Activated naive CD4-positive, alpha-beta T cell treated with anti-CD3 and anti-CD28 coated beads, Interleukin-2, amount 50 U/mL, for 16 hours (primary cell): ENCODE measurements around the gene GRIP2.

Experiments used
- DNase-seq: peaks from one replicate; pipeline ENCODE4 v3.0.0-alpha.2; 2020

The GRIP2 gene

DNA sequence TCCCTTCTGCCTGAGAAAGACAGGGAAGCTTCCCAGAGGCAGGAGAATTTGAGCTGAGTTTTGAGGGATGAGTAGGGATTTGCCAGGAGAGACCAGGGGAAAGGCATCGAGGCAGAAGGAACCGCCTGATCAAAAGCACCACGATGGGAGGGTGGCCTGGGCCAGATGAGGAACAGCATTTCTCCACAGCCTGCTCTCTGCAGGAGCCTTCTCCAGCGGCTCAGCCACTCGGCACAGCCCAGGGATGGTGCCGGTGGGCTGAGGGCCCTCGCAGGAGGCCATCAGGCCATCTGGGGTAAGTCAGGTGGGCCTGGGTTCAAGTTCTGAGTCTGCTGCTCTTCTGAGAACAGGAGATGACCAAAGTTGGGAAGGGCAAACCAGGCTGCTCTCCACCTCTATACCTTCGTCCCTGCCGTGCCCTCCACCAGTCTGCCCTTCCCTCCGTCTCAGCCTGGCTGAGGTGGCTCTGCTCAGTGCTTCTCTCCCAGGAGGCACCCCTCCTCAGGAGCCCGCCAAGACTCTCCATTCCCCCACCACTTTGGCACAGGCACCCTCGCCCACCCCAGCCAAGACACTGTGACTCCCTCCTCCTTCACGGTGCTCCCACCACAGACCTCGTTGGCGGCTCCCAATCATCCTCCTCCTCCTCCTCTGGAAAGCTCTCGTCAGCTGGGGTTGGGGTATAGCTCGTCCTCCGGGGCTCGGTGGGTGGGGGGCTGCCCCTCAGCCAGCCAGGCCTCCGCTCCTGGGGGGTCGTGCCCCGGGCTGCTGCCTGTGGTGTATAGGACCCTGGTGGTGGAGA is 34.9 kb downstream of the GRIP2 start:
- DNase-seq, result no peak

DNA sequence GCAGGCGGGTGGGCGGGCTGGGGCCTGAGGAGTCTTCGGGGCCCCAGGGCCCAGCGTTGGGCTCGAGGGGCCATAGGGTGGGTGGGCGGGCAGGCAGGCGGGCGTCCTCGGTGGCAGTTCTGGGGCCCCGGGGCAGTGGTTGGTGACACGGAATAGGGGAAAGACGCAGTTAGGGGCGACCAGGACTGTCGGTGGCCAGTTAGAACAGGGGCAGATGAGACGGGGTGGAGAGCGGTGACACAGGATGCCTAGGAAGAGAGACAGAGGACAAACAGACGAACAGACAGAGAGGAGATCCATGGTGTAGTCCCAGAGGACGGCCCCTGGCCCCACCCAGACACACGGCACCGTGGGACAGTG is 36.5 kb downstream of the GRIP2 start:
- no peak for DNase-seq

DNA sequence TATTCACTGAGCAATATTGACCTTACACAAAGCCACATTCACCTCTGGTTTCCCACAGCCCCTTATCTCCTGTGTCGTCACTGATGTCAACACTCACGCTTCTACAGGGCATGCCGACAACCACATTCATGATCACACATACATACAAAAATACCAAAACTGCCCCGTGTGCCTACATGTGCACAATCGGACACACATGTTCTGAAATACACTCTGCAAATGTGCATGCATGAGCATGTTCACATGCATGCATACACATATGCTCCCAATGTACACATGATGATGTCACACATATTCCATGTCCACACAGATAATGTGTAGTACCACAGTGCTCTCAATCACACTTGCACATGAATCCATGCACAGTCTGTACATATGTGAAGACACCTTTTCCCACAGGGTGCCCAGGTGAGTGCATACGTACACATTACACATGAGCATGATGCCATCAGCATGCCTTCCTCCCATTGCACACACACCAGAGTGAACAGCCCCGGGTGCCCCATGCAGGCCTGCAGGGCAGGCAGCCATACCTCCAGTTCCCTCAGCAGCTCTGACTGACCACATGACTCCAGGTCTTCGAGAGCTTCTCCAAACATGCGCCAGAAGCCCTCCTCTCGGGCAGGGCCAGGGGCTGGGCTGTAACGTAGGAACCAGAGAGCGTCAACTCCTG is 37.0 kb downstream of the GRIP2 start:
- no peak for DNase-seq

DNA sequence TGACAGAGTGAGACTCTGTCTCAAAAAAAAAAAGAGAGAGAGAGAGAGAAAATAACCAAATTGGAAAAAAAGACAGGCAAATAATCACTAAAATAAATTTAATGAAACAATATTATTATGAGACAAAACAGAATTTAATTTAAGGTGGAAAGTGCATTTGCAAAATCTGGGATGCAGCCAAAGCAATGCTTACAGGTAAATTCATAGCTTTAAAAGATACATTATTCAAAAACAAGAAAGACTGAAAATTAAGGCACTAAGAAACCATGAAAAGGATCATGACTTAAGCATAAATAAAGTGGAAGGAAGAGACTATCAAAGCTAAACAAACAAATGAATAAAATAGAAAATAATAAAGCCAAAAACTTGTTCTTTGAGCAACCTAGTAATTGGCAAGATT is 37.7 kb downstream of the GRIP2 start:
- no peak for DNase-seq

DNA sequence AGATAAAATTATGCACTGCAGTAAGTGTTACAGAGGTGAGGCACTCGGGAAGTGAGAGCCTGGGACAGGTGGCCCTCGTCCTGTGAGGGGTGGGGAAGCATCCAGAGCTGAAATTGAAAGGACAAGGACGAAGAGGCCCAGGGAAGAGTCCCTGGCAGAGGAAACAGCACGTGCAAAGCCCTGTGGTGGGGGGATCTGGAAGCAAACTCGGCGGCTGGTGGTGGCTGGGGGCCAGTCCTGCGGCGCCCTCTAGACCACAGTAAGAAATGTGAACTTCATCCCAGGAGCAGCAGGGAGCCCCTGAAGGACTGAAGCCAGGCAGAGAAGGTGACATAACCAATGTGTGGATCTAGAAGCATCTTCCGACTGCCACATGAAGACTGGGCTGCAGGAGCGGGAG is 42.8 kb downstream of the GRIP2 start:
- no peak for DNase-seq

DNA sequence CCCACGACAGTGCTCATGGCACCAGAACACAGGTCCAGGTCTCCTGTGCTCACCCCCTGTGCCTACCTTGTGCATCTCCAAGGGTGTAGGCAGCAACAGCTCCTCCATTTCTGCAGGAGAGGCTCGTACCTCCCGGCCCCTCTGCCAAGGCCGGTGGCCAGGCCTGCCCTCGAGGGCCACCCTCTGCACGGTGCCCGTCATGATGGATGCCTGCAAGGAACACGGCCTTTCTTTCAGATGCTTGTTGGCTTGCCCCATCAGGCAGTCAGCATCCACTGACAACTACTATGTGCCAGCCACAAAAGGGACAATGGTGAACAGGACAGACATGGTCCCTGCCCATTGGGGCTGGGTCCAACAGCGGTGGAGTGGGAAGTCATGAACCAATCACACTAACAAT is 43.8 kb downstream of the GRIP2 start:
- DNase-seq, result no peak

DNA sequence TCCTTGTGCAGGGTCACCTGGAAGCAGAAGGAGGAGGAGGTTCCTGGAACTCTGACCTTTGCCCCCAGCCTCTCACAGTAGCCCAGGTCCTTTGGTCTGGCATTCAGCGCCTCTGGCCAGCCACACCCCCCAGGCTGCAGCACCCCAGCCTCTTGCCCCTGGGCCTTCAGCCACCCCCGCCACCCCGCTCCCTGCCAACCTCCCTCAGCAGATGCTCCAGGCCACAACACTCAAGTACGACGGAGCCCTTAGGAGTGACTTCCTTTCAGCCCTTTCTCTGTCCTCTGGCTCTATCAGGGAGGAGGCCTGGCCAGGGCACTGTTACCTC is 45.2 kb downstream of the GRIP2 start:
- no peak for DNase-seq

DNA sequence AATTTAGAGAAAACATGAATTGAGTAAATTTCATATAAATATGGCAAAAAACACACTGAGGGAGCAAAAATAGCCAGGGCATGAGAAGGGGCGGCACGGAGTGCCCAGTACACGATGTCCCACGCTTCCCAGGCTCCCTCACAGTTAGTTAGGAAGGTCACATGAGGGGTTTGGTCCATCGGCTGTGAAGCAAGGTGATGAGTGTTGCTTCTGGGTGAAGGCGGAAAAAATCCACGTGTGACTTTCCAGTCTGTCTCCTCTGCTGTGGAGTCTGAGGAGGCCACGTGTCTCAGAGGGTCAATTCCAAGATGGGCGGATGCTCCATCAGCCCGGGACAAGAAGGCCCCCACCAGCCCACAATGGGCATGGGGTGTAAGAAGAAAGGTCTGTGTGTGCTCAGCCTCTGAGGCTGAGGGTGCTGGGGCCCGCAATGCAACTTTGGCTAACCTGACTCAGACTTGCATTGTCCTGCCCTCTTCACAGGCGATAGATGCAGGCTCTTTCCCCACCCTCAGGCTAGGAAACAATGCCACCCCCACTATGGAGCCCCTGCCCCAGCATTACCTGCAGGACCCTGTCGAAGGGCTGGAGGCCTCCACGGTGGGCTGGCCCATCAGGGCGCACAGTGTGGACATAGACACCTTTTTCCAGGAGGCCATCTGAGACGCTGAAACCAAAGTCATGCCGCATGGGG is 45.7 kb downstream of the GRIP2 start:
- DNase-seq, result no peak

DNA sequence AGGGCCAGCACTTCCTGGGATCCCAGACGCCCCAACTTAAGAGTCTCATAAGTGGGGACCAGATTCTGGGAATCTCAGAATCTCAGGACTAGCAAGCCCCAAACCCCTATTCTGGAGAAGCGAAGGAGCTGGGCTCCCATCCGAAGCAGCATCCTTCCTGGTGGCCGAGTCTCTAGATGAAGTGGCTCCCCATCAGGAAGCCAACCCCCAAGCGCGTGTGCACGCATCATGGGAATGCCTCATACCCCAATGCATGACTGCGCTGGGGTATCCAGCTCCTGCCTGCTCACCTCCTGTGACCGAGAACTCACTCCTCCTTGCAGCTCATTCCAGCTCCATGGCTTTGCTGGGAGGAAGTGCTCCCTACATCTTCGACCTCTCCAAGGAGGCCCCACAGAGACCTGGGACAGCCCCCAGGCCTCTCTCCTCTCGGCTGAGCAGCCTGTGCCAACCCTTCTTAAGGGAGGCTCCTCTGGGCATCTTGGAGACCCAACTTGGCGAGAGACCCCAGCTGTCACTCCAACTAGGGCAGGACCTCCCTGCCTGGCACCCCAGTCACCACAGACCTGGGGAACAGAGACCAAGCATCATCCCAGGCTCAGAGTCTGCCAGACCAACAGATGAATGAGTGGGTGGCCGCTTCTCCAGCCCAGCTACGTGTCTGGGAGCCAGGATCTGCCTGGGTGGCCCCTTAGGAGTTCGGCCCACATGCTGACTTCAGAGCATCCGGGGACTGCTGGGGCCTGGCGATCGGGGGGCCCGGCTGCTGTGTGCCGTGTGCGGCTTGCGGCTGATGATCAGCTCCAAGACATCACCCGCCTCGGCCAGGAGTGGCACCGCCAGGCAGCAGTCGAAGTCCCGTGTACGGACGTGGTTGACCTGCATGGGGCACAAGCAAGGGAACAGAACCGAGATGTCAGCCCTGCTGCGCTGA is 46.9 kb downstream of the GRIP2 start:
- no peak for DNase-seq

DNA sequence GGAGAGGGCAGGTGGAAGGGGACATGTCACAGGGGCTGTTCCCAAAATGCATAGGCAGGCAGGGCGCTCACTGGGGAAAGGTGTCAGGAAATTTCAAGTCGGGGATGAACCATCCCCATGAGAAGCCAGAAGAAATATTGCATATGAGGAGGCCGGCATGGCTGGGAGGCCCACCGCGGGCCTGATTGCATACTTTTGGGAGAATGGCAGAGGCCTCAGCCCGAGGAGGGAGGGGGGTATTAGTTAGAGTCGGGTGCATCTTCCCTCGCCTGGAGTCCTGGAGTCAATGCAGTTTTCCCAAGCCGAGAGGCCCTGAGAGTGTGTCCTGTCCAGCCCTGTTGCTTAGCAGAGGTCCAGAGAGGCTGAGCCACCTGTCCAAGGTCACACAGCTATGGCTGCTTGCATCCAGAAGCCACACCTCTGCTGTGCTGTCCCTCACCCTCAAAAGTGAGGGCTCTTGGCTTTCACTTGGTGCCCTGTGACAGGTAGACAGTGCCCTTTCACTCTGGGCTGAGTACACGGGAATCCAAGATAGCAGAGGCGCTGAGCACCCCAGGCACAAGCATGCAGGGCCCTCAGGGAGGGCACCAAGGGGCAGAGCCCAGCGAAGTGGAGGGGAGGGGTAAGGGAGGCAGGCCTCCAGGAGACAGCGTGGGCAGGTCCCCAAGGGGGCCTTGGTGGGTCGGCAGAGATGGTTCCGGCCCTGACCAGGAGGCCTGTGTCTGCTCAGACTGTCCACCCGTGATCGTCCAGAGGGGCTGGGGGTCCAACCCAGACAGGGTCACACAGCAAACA is 48.5 kb downstream of the GRIP2 start:
- DNase-seq, result no peak

DNA sequence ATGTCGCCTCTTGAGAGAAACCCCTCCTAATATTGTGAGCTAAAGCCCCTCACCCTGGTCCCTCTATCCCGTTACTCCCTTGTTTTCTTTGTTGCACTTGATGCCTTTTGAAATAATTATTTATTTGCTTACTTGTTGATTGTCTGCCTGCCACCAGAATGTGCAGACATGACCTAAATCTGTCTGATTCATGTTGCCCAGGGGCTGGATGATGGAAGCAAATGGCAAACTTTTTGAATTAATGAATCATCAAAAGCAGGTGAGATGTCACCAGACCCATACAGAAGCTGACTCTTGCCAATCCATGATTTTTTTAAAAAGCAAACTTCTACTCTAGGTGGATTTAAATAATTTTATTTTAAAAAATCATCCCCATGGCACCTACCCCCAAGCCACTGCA is 49.3 kb downstream of the GRIP2 start:
- no peak for DNase-seq

DNA sequence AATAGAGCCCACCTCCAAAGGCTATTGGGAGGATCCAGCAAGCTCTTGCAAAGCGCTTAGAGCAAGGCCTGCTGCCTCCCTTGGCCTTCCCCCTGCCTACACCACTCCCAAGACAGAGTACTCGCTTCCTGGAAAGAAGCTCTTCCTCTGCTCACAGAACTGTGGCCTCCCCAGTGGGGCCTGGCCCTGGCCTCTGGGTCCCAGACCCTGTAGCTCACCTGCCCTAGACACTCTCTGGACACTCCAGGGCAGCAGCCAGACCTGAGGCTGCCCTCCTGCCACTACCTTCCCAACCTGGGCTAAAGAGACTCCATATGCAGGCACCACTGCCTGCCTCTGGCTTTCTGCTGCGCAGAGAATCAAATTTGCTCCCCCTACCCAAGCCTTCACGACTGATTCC is 49.9 kb downstream of the GRIP2 start:
- DNase-seq, result no peak

DNA sequence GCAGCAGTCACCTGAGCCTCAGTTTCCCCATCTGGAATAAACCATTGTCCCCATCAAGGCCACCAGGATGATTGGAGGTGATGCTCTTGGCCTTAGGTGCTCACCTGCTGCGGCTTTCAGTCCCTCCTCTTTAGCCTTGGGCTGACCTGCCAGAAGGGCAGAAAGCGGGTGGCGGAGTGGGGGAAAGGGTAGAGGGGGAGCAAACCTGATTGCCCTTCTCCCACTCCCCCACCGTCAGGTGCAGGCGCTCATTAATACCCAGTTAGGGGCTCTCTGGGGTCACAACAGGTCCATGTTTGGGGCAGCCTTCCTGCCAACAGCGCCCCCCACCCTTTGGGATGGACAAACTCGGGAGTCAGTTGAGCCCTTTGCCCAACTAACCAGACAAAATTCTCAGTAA is 50.5 kb downstream of the GRIP2 start:
- DNase-seq, result no peak

DNA sequence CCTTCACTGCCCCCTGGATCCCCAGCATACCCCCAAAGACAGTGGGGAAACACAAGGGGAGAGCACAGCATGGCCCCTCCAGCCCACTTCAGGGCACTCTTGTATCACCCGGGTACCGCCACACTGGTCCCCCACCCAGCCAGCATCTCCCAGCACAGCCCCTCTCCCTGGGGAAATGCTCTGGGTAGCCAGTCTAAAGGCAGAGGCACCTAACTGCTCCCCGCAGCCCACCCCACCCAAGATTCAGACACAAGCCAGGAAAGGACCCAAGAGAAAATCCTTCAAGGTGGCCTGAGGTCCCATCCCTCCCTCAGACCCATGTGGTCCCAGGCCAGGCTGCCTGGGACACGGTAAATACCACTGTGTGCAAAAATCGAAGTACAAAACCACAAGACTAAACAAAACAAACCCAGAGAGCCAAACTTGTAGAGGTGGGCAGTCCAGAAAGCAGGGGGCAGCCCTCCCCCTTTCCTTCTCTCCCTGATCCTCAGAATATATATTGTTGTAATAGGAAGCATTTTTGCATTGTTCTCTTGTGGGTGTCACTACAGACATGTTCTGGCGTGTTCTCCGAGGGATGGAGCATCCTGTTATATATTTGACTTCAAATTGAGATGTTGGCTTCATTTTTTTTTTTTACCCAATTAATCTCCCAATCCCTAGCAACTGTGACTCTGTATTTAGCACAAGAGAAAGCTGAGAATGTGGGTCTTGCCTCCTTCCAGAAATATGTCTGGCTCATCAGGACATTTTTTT is 51.7 kb downstream of the GRIP2 start:
- no peak for DNase-seq

DNA sequence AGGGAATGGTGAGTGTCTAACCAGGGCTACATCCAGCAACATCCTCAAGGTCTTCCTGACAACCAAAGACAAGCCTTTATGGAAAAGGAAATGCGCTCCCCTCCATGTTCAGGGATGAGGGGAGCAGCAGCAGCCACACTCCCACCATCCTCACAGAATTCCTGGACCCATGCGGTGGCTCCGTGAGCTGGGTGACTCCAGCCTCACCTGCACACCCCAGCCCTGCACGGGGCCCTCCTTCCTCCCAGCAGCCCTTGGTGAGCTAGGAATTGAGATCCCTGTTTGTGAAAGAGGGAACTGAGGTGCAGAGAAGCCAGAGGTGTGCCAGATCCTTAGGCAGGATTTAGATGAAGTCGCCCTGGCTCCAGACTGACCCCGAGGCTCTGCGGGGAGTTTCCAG is 52.3 kb downstream of the GRIP2 start:
- DNase-seq, result no peak

DNA sequence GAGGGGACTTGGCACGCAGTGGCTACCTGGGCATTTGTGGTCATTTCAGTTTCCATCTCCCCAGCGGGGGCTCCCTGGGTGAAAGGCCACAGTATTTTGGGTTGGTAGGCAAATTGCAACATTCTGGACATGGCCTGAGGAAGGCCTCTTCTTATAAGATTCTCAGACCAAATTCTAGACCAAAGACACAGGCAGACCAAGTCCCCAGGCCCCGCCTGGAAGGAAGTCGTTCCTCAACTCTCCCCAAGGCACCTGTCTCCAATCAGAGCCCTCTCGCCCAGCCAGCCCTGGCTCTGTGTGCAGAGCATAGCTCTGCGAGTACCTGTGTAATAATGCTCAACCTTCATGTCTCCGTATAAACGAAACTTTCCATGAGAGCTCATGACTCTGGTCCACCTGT is 53.1 kb downstream of the GRIP2 start:
- DNase-seq, result no peak

DNA sequence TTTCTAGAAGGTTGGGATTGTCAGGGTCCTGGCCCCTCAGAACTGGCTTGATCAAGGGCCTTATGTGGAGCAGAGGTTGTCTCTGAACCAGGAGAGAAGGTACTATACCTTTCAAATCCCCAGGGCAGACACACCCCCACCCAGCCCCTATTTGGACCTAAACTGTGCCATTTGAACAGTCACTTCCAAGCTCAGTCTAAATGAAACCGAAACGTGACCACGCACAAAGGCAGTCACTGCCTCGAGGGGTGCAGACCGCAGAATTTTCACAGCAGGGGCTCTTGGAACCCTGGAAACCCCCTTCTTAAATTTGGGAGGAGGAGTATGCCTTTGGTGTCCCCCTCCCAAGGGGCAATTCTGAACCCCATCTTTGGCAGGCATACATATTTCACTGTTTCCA is 53.7 kb downstream of the GRIP2 start:
- DNase-seq, result no peak

DNA sequence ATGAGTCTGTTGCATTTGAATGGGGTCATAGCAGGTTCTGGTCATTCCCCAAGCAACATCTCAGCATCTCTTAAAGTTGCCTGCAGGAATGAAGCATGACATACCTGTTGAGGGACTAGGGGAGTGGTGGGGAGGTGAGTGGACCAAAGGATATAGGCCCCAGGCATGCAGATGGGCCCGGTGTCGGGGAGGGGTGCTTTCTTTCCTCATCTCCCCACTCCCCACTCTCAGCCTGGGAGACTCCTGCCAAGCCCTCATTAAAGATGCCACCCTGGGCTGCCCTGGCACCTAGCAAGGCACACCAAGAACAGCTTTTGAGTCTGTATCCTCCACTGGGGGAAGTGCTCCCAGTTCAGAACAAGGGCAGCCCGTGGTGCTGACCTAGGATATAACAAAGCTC is 54.2 kb downstream of the GRIP2 start:
- DNase-seq, result no peak

DNA sequence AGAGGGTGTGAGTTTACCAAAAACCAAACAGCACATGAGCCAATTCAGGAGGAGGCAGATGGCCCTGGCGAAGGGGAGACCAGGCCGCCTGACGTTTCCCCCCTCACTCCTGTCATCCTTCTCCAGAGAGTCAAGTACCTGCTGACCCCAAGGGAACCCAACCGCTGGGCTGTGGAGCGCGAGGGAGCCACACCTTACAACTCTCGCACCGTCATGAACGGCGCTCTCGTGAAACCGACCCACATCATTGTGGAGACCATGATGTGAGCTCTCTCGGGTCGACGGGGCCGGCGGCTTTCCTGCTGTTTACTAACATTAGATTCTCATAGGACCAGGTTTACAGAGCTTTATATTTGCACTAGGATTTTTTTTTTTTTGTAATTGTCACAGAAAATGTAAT is 55.4 kb downstream of the GRIP2 start:
- no peak for DNase-seq

DNA sequence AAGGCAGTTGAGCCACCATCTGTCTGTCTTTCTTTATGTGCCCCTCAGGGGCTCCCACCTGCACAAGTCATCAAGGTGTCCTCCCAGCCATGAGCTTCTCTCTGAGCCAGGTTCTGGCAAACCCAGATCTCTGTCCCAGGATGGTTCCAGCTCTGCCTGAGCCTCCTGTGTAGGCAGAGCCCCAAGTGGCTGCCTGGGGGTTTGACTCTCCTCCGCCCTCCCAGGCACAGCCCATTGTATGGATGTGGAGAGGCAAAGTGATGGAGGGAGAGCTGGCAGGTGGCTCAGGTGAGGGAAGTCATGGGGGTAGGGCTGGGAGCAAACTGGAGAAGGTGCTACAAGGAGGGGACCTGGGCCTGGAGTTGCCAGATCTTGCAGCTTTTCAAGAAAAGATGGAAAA is 56.9 kb downstream of the GRIP2 start:
- DNase-seq, result no peak

DNA sequence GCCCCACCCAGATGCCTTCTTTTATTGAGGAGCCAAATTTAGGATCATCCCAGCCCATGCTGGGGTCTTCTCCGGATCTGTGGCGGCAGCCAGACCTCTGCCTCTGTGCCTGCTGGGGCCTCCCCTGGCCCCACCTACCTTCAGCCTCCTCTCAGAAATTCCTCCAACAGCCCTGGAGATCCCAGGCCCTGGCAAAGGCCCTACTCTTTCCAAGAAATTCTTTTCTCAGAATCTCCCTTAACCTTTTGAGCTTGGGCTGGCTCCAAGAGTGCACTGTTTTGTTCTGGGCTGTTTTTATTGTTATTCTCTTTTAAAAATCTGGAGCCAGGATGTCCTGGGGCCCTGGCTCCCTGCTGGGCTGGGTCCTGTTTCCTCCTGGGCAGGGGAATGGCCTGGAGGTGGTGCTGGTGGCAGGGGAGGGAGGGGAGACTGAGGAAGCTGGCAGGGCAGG is 57.8 kb downstream of the GRIP2 start:
- no peak for DNase-seq

DNA sequence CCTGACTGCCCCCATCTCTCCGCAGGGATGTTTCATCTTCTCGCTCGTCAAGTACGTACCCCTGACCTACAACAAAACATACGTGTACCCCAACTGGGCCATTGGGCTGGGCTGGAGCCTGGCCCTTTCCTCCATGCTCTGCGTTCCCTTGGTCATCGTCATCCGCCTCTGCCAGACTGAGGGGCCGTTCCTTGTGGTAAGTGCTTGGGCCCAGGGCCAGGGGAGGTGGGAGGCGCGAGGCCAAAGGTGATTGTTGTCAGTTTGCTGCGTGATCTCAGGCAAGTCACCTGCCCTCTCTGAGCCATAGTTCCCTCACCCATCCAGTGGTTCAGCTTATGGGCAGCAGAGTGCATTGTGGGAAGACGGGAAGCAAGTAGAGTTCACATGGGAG is 58.5 kb downstream of the GRIP2 start:
- DNase-seq, result no peak
